Effector memory CD4-positive, alpha-beta T cell (primary cell): ENCODE measurements around the gene MED16.

Experiments used
- DNase-seq, 3 donors: peaks; one replicate each; pipeline ENCODE4 v3.0.0-alpha.2; 2020
- H3K27ac ChIP-seq: 2 replicates; pipeline ENCODE4 v1.7.0; 2013; ENCODE audit warnings: mild to moderate bottlenecking, low read length, moderate library complexity; ENCODE audit not compliant: insufficient read depth, poor library complexity, severe bottlenecking
- H3K27me3 ChIP-seq: replicated peaks from 2 replicates; pipeline ENCODE4 v1.7.0; 2013; ENCODE audit warnings: mild to moderate bottlenecking, low read length; ENCODE audit not compliant: insufficient read depth, control insufficient read depth, poor library complexity, severe bottlenecking
- H3K36me3 ChIP-seq: 2 replicates; pipeline ENCODE4 v1.7.0; 2013; ENCODE audit warnings: mild to moderate bottlenecking, low read length, moderate library complexity; ENCODE audit not compliant: control insufficient read depth, insufficient read depth
- H3K4me1 ChIP-seq: 2 replicates; pipeline ENCODE4 v1.7.0; 2013; ENCODE audit warnings: low read length, mild to moderate bottlenecking; ENCODE audit not compliant: control insufficient read depth, insufficient read depth, poor library complexity, severe bottlenecking
- H3K4me3 ChIP-seq: 2 replicates; pipeline ENCODE4 v1.7.0; 2013; ENCODE audit warnings: low read length, low read depth, mild to moderate bottlenecking; ENCODE audit not compliant: insufficient read depth, poor library complexity, severe bottlenecking
- H3K9me3 ChIP-seq: 2 replicates; pipeline ENCODE4 v1.7.0; 2013; ENCODE audit warnings: mild to moderate bottlenecking, low read length, moderate library complexity; ENCODE audit not compliant: control insufficient read depth

Gene MED16

DNA sequence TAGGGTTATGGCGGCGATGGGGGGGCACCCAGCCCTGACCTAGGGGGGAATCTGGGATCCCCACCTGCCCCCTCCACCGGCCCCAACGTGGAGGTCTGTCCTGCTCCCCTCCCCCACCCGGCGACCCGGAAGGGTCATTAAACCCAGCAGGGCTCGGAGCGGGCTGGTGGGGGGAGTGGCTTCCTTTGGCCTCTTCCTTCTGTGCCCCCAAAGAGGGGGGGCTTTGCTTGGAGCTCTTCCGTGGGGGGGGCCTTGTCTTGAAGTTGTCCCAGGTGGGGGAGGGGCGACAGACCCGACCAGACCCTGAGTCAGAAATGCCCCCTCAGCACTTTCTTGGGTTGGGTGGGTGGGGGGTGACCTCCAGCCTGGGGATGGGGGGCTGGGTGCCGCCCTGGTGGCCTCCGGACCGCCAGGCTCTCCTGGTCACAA, 34.4 kb upstream of the MED16 start:
- no peak for DNase-seq
- no peak overlapping the region for H3K27ac ChIP-seq
- H3K4me3 ChIP-seq: peak overlapping the region; percentile 73
- H3K27me3 ChIP-seq: no peaks in the 10 kb centered on the region
- H3K9me3 ChIP-seq: no peaks in the 10 kb centered on the region
- no peaks in the 10 kb centered on the region for H3K36me3 ChIP-seq
- H3K4me1 ChIP-seq: peaks cover 19% of the 10 kb centered on the region

DNA sequence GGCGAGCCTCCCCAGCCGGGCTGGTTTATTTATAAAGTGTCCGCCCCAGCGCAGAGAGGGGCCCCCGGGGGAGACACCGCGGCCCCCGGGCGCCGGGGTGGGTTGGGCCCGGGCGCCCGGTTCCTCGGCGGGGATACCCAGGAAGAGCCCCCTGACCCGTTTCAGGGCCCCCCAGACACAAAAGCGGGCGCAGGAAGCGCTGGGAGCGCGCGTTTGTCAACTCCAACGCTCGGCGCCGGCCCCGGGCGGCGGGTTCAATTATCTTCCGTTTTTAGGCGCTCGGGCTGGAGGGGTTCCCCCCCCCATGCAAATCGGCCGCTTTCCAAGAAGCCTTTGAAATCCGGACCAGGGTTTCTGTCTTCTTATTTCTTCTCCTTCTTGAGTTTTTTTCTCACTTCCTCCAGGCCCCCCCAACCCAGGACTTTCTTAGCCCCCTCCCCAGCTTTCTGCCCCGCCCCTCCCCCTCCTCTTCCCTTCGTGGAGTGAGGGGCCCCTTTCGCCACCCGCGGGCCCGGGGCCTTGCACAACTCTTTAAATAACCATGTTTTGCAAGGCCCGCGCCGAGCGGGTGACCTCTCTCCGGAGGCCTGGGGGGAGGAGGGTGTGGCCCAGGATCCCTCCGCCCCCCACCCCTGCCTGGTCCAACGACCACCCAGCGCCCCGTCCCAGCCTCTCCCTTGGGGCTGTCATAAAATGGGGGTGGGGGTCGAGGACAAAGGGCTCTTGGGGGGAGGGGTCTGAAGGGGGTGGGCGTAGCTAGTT, 33.8 kb upstream of the MED16 start:
- Histone ChIP-seq H3K36me3 (no peaks in the 10 kb centered on the region), H3K4me1 (peaks cover 18% of the 10 kb centered on the region), H3K27me3 (no peaks in the 10 kb centered on the region), H3K9me3 (no peaks in the 10 kb centered on the region), H3K27ac (peak overlapping the region; percentile 53), H3K4me3 (peak overlapping the region; percentile 73)
- DNase-seq: no peak

DNA sequence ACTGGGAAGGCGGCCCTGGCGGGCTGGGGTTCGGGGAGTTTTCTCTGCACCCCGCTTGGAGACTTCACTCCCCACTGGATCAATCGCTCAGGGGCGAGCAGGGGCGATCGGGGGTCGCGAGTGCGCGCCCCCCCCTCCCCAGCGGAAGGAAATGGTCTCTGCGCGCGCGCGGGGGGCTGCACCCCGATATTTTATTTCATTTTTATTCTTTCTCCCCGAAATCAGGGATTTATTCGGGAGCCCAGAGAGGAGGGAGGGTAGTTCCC, 33.3 kb upstream of the MED16 start:
- Histone ChIP-seq H3K36me3 (no peaks in the 10 kb centered on the region), H3K27ac (peak overlapping the region; percentile 53), H3K4me3 (peak overlapping the region; percentile 73), H3K9me3 (no peaks in the 10 kb centered on the region), H3K4me1 (peaks cover 19% of the 10 kb centered on the region), H3K27me3 (no peaks in the 10 kb centered on the region)
- DNase-seq: no peak

DNA sequence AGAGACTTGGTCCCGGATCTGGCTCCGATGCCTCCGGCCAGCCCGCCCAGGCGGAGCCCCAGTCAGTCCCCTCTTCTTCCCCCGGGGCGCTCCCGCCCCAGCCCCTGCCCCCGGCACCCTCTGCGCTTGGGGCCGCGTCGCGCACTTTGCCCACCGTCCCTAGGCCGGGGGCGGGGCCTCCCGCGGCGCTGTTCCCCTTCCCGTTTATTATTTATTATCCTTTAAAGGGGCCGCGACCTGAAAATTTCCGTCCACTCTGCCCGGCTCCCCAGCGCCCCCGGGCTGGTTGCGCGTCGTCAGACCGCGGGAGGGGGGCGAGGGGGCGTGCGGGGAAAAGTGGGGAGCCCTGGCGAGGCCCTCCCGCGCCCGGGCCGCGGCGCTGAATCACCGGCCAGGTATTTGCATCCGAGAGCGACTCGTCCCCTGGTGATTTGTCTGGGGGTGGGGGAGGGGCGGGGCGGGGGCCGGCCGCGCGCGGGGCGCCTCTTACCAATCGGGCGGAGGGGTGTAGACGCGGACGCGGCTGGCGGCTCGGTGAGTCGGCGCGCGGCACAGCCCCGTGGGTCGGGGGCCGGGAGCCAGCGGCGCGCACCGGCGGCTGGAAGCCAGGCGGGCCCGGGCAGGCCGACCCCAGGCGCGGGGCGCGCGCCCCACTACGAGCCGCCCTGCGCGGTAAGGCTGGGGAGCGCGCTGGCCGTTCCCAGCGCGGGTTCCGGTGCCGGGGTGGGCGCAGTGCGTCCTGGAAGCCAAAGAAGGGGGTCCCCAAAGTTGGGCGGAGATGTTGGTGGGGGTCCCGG, 32.7 kb upstream of the MED16 start, which contains the start of gene ARID3A:
Gene ARID3A, plus strand, starts transcription at position 510 of the 797 bp plus-strand sequence. CDS start 3,494 bp downstream, outside the sequence.
- H3K27ac ChIP-seq: peak within 1 kb of the TSS; percentile 83
- no peaks in the 10 kb centered on the region for H3K9me3 ChIP-seq
- H3K36me3 ChIP-seq: no peaks in the 10 kb centered on the region
- peak within 1 kb of the TSS; percentile 83 for H3K4me3 ChIP-seq
- no peaks in the 10 kb centered on the region for H3K27me3 ChIP-seq
- DNase-seq: peak; percentile 46 to 66 (median 60)
- H3K4me1 ChIP-seq: peaks cover 22% of the 10 kb centered on the region

GRCh38 chr19:925087-925525, 32.1 kb upstream of the MED16 start:
- peaks cover 24% of the 10 kb centered on the region for H3K4me1 ChIP-seq
- DNase-seq: peak in 1 of 3 donors; percentile 60

GRCh38 chr19:924553-925086, 31.6 kb upstream of the MED16 start:
- H3K36me3 ChIP-seq: no peaks in the 10 kb centered on the region
- no peak for DNase-seq
- no peaks in the 10 kb centered on the region for H3K27me3 ChIP-seq
- peaks cover 29% of the 10 kb centered on the region for H3K4me1 ChIP-seq
- H3K27ac ChIP-seq: no peak overlapping the region
- no peaks in the 10 kb centered on the region for H3K9me3 ChIP-seq
- H3K4me3 ChIP-seq: peak overlapping the region; percentile 83

More at GRCh38 chr19:925087-925525, 32.1 kb upstream of the MED16 start:
- no peaks in the 10 kb centered on the region for H3K36me3 ChIP-seq
- H3K27me3 ChIP-seq: no peaks in the 10 kb centered on the region
- H3K27ac ChIP-seq: peak overlapping the region; percentile 83
- H3K9me3 ChIP-seq: no peaks in the 10 kb centered on the region
- H3K4me3 ChIP-seq: peak overlapping the region; percentile 83

DNA sequence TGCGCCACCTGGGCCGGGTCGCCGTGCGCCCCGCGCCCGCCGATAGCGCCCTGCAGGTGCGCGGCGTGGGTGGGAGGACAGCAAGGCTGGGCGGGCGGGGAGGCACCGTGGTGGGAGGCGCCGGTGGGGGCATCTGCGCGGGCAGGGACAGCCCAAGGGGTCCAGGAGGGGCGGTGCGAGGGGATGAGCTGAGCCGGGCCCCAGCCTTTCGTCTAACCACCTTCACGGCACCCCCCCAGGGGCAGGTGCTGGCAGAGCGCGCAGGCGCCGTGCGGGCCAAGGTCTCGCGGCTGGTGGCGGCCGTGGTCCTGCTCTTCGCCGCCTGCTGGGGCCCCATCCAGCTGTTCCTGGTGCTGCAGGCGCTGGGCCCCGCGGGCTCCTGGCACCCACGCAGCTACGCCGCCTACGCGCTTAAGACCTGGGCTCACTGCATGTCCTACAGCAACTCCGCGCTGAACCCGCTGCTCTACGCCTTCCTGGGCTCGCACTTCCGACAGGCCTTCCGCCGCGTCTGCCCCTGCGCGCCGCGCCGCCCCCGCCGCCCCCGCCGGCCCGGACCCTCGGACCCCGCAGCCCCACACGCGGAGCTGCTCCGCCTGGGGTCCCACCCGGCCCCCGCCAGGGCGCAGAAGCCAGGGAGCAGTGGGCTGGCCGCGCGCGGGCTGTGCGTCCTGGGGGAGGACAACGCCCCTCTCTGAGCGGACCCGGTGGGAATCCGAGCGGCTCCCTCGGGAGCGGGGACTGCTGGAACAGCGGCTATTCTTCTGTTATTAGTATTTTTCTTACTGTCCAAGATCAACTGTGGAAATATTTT, 27.3 kb upstream of the MED16 start:
- H3K4me1 ChIP-seq: peaks cover 47% of the 10 kb centered on the region
- H3K27ac ChIP-seq: peak overlapping the region; percentile 47
- DNase-seq: peak; percentile 45 to 61 (median 56)
- H3K4me3 ChIP-seq: peak overlapping the region; percentile 45
- H3K36me3 ChIP-seq: no peaks in the 10 kb centered on the region
- no peaks in the 10 kb centered on the region for H3K9me3 ChIP-seq
- H3K27me3 ChIP-seq: peaks cover 17% of the 10 kb centered on the region

- no peak for DNase-seq
- peaks cover 17% of the 10 kb centered on the region for H3K27me3 ChIP-seq
- H3K4me3 ChIP-seq: peak overlapping the region; percentile 45
- H3K9me3 ChIP-seq: no peaks in the 10 kb centered on the region
- H3K27ac ChIP-seq: peak overlapping the region; percentile 47
- H3K36me3 ChIP-seq: no peaks in the 10 kb centered on the region
- peaks cover 41% of the 10 kb centered on the region for H3K4me1 ChIP-seq
These were observed 26.4 kb upstream of the MED16 start for GRCh38 chr19:919199-920050.
